Measurements from ENCODE around the gene FAM168A.

Gene FAM168A

DNA sequence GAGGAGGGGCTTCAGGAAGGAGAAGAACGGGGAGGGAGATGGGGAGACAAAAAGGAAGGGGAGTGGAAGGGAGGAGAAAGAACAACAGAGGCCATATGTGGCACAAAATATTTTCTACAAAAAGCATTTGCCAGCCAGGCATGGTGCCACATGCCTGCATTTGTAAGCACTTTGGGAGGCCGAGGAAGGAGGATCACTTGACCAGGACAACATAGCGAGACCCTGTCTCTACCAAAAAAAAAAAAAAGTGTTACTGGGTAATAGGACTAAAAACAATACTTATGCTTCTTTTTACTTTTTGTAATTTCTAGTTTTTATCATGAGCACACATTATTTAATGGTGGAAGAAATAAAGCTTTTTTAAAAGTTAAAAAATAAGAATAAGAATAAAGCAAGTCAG, 5.3 kb downstream of the FAM168A start:
- no peak overlapping the region for H3K4me3 ChIP-seq (replicated peaks; ENCODE audit: insufficient read depth, low read length)
- TF ChIP-seq GABPA (IDR thresholded peaks at IDR 0.05; ENCODE audit: low read depth) = no peak
- no peak for TF ChIP-seq SPI1 (IDR thresholded peaks at IDR 0.05; ENCODE audit: borderline replicate concordance, low read depth)
- no peak for TF ChIP-seq POLR2AphosphoS5 (IDR thresholded peaks at IDR 0.05; ENCODE audit: low read depth)
- TF ChIP-seq REST (IDR thresholded peaks at IDR 0.05; ENCODE audit: insufficient replicate concordance, low read depth) = no peak
- TF ChIP-seq, protein P1, sequence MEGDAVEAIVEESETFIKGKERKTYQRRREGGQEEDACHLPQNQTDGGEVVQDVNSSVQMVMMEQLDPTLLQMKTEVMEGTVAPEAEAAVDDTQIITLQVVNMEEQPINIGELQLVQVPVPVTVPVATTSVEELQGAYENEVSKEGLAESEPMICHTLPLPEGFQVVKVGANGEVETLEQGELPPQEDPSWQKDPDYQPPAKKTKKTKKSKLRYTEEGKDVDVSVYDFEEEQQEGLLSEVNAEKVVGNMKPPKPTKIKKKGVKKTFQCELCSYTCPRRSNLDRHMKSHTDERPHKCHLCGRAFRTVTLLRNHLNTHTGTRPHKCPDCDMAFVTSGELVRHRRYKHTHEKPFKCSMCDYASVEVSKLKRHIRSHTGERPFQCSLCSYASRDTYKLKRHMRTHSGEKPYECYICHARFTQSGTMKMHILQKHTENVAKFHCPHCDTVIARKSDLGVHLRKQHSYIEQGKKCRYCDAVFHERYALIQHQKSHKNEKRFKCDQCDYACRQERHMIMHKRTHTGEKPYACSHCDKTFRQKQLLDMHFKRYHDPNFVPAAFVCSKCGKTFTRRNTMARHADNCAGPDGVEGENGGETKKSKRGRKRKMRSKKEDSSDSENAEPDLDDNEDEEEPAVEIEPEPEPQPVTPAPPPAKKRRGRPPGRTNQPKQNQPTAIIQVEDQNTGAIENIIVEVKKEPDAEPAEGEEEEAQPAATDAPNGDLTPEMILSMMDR (IDR thresholded peaks at IDR 0.05; ENCODE audit: insufficient read depth, low read length) = no peak
- no peak for DNase-seq (ENCODE audit: low read depth in 1 of 2, low spot score in 1 of 2)
- H3K27me3 ChIP-seq (ENCODE audit: insufficient read depth, poor library complexity, severe bottlenecking) = no peaks in the 10 kb centered on the region
- no peak overlapping the region for H3K27ac ChIP-seq (replicated peaks)

DNA sequence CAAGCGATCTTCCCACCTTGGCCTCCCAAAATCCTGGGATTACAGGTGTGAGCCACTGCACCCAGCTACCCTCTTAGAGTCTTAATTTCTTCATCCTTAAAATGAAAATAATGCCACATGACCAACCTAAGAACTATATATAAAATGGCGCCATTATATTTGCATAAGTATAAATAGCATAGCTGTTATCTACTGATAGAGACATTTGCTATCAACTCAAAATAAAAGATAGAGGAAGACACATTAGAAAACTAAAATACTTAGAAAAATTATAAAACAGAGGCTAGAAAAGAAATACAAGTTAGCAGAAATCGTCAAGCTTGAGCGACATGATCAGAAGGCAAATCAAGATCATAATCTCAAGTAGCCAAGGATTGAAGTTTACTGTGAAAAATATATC, 6.2 kb downstream of the FAM168A start:
- Histone ChIP-seq H3K4me3 (replicated peaks; ENCODE audit: insufficient read depth, low read length) (no peak overlapping the region), H3K27me3 (ENCODE audit: insufficient read depth, poor library complexity, severe bottlenecking) (no peaks in the 10 kb centered on the region), H3K27ac (replicated peaks) (no peak overlapping the region)
- TF ChIP-seq, protein P1 (IDR thresholded peaks at IDR 0.05; ENCODE audit: insufficient read depth, low read length) = no peak
- TF ChIP-seq REST (IDR thresholded peaks at IDR 0.05; ENCODE audit: insufficient replicate concordance, low read depth) (no peak), SPI1 (IDR thresholded peaks at IDR 0.05; ENCODE audit: borderline replicate concordance, low read depth) (no peak), GABPA (IDR thresholded peaks at IDR 0.05; ENCODE audit: low read depth) (no peak), POLR2AphosphoS5 (IDR thresholded peaks at IDR 0.05; ENCODE audit: low read depth) (no peak)
- DNase-seq (ENCODE audit: low read depth in 1 of 2, low spot score in 1 of 2) = no peak

DNA sequence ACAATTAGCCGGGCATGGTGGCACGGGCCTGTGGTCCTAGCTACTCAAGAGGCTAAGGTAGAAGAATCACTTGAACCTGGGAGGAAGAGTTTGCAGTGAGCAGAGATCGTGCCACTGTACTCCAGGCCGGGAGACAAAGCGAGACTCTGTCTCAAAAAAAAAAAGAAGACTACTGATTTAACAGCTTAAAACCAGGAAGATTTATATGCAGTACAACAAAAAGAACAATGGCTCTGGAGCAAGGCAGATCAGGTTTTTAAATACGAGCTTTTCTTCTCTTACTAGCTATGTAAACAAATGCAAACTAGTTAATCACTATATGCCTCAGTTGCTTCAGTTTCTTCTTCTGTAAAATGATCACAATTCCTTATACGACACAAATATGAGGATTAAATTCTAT, 6.9 kb downstream of the FAM168A start:
- Histone ChIP-seq H3K4me3 (replicated peaks; ENCODE audit: insufficient read depth, low read length) (no peak overlapping the region), H3K27me3 (ENCODE audit: insufficient read depth, poor library complexity, severe bottlenecking) (no peaks in the 10 kb centered on the region), H3K27ac (replicated peaks) (no peak overlapping the region)
- no peak for DNase-seq (ENCODE audit: low read depth in 1 of 2, low spot score in 1 of 2)
- TF ChIP-seq SPI1 (IDR thresholded peaks at IDR 0.05; ENCODE audit: borderline replicate concordance, low read depth) (no peak), REST (IDR thresholded peaks at IDR 0.05; ENCODE audit: insufficient replicate concordance, low read depth) (no peak), GABPA (IDR thresholded peaks at IDR 0.05; ENCODE audit: low read depth) (no peak), POLR2AphosphoS5 (IDR thresholded peaks at IDR 0.05; ENCODE audit: low read depth) (no peak)
- TF ChIP-seq, protein P1 (IDR thresholded peaks at IDR 0.05; ENCODE audit: insufficient read depth, low read length) = no peak

Data from HL-60 (cell line).